Testis (tissue), 2 donors: ENCODE results near the gene ADPRS.

Experiments
- CTCF ChIP-seq, 3 experiments: fragments of 450-650 bp in 2 of 3; fragments of 200-600 bp in 1 of 3; sonication (generic) in 1 of 3; IDR thresholded peaks; one replicate each; pipeline ENCODE4 v1.5.1; 2016 to 2019; ENCODE audit warnings: antibody characterized with exemption in 3 of 3, mild to moderate bottlenecking in 2 of 3, moderate library complexity in 1 of 3
- POLR2A ChIP-seq: fragments of 450-650 bp; IDR thresholded peaks from one replicate; pipeline ENCODE4 v1.6.1; 2017; ENCODE audit warnings: antibody characterized with exemption, mild to moderate bottlenecking, moderate library complexity

GRCh38 chr1:36101546-36101945 is 12.9 kb downstream of the ADPRS start:
- TF ChIP-seq CTCF (IDR thresholded peaks at IDR 0.05) (no peak), POLR2A (no peak)
